CD4-positive, alpha-beta T cell treated with Interleukin-4 for 4 hours (primary cell): ENCODE data around the gene ZC3H10.
"Not testable (repeated sequence)": the region's sequence is repeated elsewhere in the genome, so short reads cannot be mapped to it uniquely, and the experiment has no call there.

Experiments used
- DNase-seq: peaks from one replicate; pipeline ENCODE4 v3.0.0-alpha.2; 2020

The ZC3H10 gene, protein sequence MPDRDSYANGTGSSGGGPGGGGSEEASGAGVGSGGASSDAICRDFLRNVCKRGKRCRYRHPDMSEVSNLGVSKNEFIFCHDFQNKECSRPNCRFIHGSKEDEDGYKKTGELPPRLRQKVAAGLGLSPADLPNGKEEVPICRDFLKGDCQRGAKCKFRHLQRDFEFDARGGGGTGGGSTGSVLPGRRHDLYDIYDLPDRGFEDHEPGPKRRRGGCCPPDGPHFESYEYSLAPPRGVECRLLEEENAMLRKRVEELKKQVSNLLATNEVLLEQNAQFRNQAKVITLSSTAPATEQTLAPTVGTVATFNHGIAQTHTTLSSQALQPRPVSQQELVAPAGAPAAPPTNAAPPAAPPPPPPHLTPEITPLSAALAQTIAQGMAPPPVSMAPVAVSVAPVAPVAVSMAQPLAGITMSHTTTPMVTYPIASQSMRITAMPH

GRCh38 chr12:56117778-56118687 lies at the start of gene ZC3H10:
Gene ZC3H10, plus strand, starts transcription at chr12:56118266. Its CDS starts 2,297 bp downstream, at chr12:56120563.
- peak; percentile 99 for DNase-seq

GRCh38 chr12:56071648-56072047 lies 46.4 kb upstream of the ZC3H10 start:
- DNase-seq = no peak

GRCh38 chr12:56074396-56074795 lies 43.7 kb upstream of the ZC3H10 start:
- no peak for DNase-seq

GRCh38 chr12:56077966-56078365 lies 40.1 kb upstream of the ZC3H10 start:
- DNase-seq = not testable (repeated sequence)

- DNase-seq = no peak
These were observed 39.6 kb upstream of the ZC3H10 start for GRCh38 chr12:56078427-56078826.

DNA sequence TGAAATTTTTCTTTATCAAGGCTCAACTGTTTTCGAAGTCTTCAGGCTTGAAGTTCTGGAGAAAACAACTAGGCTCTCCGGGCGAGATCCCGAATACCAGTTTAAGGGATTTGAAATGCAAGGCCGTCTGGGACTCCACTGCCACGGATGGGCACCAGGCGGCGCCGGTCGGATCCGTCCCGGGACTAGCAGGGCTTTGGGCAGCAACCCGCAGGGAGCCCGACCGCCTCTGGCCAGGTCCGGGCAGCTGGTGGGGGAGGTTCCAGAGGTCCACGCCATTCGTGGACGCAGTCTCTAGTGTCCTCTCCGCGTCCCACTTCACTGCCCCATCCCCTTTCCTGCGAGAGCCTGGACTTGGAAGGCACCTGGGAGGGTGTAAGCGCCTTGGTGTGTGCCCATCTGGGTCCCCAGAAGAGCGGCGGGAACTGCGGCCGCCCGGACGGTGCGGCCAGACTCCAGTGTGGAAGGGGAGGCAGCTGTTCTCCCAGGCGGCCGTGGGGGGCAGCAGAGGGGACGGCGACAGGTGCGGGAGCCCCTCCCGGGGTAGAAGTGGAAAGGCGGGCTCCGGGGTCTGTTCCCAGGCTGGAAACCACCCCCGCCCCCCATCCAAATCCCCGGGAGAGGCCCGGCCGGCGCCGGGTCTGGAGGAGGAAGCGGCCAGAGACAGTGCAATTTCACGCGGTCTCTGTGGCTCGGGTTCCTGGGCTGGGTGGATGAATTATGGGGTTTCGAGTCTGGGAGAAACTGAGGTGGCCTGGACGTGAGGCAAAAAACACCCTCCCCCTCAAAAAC lies 38.9 kb upstream of the ZC3H10 start:
- DNase-seq = peak; percentile 38

- DNase-seq = peak; percentile 76
These were observed 38.1 kb upstream of the ZC3H10 start, which contains the start of gene ERBB3 for GRCh38 chr12:56079723-56080555. Gene ERBB3, plus strand, starts transcription at chr12:56080165. Its CDS starts 136 bp downstream, at chr12:56080301.

- no peak for DNase-seq
These were observed 37.4 kb upstream of the ZC3H10 start for GRCh38 chr12:56080556-56081138.

GRCh38 chr12:56081393-56082347 lies 36.4 kb upstream of the ZC3H10 start:
- DNase-seq = no peak

GRCh38 chr12:56082382-56082781 lies 35.7 kb upstream of the ZC3H10 start:
- DNase-seq = no peak

DNA sequence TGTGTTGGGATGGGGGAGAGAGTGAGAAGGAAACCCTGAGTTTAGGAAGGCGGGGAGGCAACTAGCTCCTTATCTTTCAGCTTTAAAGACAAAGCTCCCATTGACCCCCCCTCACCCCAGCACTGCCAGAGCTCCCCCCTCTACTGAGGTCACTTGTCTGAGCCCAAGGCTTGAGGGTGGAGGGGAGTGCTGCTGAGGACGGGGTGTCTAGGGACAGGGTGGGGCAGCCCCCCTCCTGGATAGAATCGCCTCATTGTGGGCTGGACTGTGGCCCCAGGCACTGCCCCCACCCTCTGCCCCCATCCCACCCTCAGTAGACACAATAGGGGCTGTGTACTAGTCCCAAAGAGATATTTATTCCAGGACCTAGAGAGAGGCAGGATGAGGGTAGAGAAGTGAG lies 35.1 kb upstream of the ZC3H10 start:
- DNase-seq = no peak

DNA sequence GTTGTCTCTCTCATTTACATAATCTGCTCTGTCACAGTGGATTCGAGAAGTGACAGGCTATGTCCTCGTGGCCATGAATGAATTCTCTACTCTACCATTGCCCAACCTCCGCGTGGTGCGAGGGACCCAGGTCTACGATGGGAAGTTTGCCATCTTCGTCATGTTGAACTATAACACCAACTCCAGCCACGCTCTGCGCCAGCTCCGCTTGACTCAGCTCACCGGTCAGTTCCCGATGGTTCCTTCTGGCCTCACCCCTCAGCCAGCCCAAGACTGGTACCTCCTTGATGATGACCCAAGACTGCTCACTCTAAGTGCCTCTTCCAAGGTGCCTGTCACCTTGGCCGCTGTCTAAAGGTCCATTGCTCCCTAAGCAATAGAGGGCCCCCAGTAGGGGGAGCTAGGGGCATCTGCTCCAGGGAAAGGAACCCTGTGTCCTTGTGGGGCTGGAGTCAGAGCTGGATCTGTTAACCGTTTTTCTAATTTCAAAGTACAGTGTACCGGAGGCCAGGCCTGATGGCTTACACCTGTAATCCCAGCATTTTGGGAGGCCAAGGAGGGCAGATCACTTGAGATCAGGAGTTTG lies 33.0 kb upstream of the ZC3H10 start:
- DNase-seq = peak; percentile 6

- no peak for DNase-seq
These were observed 32.0 kb upstream of the ZC3H10 start for GRCh38 chr12:56086096-56086495.

DNA sequence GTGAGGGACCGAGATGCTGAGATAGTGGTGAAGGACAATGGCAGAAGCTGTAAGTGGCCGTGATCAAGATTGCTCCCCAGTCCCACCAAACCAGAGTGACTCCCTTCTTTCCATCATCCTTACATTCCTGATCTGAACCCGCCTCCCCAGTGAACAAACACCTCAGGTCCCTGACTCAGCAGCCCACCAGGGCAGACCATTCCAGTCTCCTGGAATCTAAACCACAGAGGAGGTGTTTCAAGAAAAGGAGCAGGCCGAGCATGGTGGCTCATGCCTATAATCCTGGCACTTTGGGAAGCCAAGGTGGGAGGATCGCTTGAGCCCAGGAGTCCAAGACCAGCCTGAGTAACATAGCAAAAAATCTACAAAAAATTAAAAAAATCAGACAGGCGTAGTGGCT lies 31.5 kb upstream of the ZC3H10 start:
- DNase-seq = no peak

- DNase-seq = no peak
These were observed 30.8 kb upstream of the ZC3H10 start for GRCh38 chr12:56087220-56087619.

- DNase-seq = no peak
These were observed 20.3 kb upstream of the ZC3H10 start for GRCh38 chr12:56097738-56098137.

- no peak for DNase-seq
These were observed 19.5 kb upstream of the ZC3H10 start for GRCh38 chr12:56098592-56098991.

- no peak for DNase-seq
These were observed 18.3 kb upstream of the ZC3H10 start for GRCh38 chr12:56099787-56100186.

GRCh38 chr12:56101045-56101444 lies 17.0 kb upstream of the ZC3H10 start:
- DNase-seq = no peak

- no peak for DNase-seq
These were observed 15.4 kb upstream of the ZC3H10 start for GRCh38 chr12:56102683-56103065.
